Lung (tissue), 12 donors: ENCODE data around the gene PFKFB4. TPM values are rescaled to one million over a fixed set of nuclear protein-coding genes. Genes with fewer than 3 reads are reported as not detected.
A peak's percentile ranks its signal among the peaks of the same experiment; 100 is the strongest.

Experiments
- ATAC-seq: fragments of 200-7000 bp; cut with Tn5 transposase; one replicate; pipeline ENCODE4 v1.9.1; 2020; ENCODE audit warnings: moderate number of reproducible peaks; ENCODE audit not compliant: insufficient read depth, low FRiP score
- DNase-seq, 3 donors: peaks; one replicate each; pipeline ENCODE4 v3.0.0-alpha.2; 2013 to 2017
- H3K27ac ChIP-seq, 2 donors: one replicate each; pipeline ENCODE4 v1.5.1; 2013; ENCODE audit warnings: mild to moderate bottlenecking in 2 of 2, moderate library complexity in 2 of 2, control low read depth in 1 of 2, inconsistent platforms in 1 of 2, low read depth in 1 of 2, low read length in 1 of 2
- H3K27me3 ChIP-seq, 3 donors: one replicate each; pipeline ENCODE4 v1.5.1; 2013; ENCODE audit warnings: low read length in 2 of 3; ENCODE audit not compliant: control insufficient read depth in 3 of 3, insufficient read depth in 3 of 3
- H3K36me3 ChIP-seq, 4 donors: one replicate each; pipeline ENCODE4 v1.5.1; 2013; ENCODE audit warnings: low read length in 4 of 4, mild to moderate bottlenecking in 1 of 4, moderate library complexity in 1 of 4; ENCODE audit not compliant: control insufficient read depth in 4 of 4, insufficient read depth in 4 of 4
- H3K4me1 ChIP-seq, 5 donors: one replicate each; pipeline ENCODE4 v1.5.1; 2013; ENCODE audit warnings: low read length in 5 of 5, mild to moderate bottlenecking in 2 of 5, moderate library complexity in 1 of 5; ENCODE audit not compliant: control insufficient read depth in 5 of 5, insufficient read depth in 5 of 5
- H3K4me3 ChIP-seq: one replicate; pipeline ENCODE4 v1.5.1; 2013; ENCODE audit warnings: mild to moderate bottlenecking, control low read depth, moderate library complexity
- H3K9ac ChIP-seq, 2 donors: one replicate each; pipeline ENCODE4 v1.5.1; 2013; ENCODE audit warnings: low read length in 2 of 2, control low read depth in 1 of 2; ENCODE audit not compliant: insufficient read depth in 1 of 2
- H3K9me3 ChIP-seq, 4 donors: one replicate each; pipeline ENCODE4 v1.5.1; 2013; ENCODE audit warnings: low read length in 3 of 4, mild to moderate bottlenecking in 1 of 4, moderate library complexity in 1 of 4; ENCODE audit not compliant: control insufficient read depth in 4 of 4, insufficient read depth in 3 of 4
- WGBS, 2 donors: extraction: QIAGEN DNeasy Blood & Tissue Kit; methylation state at CpG; one replicate each; pipeline ENCODE4 v1.1.7; 2013; 5-methylcytosine and 5-hydroxymethylcytosine counted together
- polyA plus RNA-seq, 2 donors: library from polyadenylated mRNA; stranded (reverse); fragments of 200-250 nt; gene quantifications; one replicate each; pipeline ENCODE4 v1.2.1, GENCODE V29; 2013
- total RNA-seq, 2 donors: library from RNA; depleted of rRNA in 1 of 2; stranded (reverse); fragments of >200 nt in 1 of 2; gene quantifications; one replicate each; pipeline ENCODE4 v1.2.1, GENCODE V29; 2014 to 2021
- TF ChIP-seq, protein P1 (sequence below): IDR thresholded peaks from 2 replicates; pipeline ENCODE4 v1.5.1; 2012; ENCODE audit warnings: mild to moderate bottlenecking; ENCODE audit errors: control extremely low read depth, extremely low read depth
- donor health status: control.
- donor health status: control.
- donor health status: Bipolar disorder and iron deficiency.
- donor health status: healthy.
- donor health status: DM: yes; HTN: yes; CAD: no.

Gene PFKFB4
- total and polyA plus RNA-seq, 4 donors: 3.6 to 15.9 (median 12.1) TPM

DNA sequence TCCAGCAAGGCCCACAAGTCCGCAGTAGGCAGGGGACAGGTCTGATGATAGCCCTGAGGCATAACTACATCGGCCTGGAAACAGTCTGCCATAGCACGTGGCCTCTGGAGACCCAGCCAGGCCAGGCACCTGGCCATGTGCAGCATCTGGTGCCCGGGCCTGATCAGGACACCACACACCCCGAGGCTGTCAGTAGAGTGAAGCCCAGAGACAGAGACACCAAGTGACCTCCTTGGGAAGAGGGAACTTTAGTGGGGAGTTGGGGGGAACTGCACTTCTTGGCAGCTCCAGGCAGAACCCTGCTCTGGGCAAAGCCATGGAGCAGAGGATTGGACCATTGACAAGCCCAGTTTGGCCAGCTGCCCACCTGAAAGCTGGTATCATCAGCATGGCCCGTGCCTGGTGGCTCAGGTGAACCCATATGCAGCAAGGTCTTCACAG is 53.9 kb downstream of the PFKFB4 start:
- H3K4me3 ChIP-seq: peak overlapping the region; percentile 70
- no peak for ATAC-seq
- H3K9me3 ChIP-seq: no peaks in the 10 kb centered on the region
- TF ChIP-seq, protein P1, sequence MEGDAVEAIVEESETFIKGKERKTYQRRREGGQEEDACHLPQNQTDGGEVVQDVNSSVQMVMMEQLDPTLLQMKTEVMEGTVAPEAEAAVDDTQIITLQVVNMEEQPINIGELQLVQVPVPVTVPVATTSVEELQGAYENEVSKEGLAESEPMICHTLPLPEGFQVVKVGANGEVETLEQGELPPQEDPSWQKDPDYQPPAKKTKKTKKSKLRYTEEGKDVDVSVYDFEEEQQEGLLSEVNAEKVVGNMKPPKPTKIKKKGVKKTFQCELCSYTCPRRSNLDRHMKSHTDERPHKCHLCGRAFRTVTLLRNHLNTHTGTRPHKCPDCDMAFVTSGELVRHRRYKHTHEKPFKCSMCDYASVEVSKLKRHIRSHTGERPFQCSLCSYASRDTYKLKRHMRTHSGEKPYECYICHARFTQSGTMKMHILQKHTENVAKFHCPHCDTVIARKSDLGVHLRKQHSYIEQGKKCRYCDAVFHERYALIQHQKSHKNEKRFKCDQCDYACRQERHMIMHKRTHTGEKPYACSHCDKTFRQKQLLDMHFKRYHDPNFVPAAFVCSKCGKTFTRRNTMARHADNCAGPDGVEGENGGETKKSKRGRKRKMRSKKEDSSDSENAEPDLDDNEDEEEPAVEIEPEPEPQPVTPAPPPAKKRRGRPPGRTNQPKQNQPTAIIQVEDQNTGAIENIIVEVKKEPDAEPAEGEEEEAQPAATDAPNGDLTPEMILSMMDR: no peak
- no peaks in the 10 kb centered on the region for H3K27me3 ChIP-seq
- H3K27ac ChIP-seq: peak overlapping the region; percentile 83 to 97
- peaks cover 0 to 15% (median 0%) of the 10 kb centered on the region in 4 donors for H3K36me3 ChIP-seq
- no peak overlapping the region for H3K9ac ChIP-seq
- 67 to 84% methylated on average over 6 of the region's 6 CpGs for WGBS, 2 donors
- no peak for DNase-seq
- peaks cover 0 to 17% (median 13%) of the 10 kb centered on the region in 5 donors for H3K4me1 ChIP-seq

DNA sequence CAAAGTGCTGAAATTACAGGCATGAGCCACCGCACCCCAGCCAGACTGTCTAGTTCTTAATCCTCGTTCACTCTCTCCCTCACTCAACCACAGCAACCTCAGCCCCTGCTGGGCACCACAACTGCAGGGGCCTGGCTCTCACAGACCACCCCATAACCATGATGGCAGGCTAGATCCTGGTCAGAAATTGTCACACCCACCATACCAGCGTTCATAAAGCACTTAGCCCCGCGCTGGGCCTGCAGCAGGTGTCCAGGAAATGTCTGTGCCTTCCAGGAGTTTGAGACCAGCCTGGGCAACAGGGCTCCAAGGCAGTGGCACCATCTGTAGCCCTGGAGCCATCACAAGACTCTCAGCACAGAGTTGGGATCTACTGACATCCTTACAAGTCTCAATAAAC is 54.5 kb downstream of the PFKFB4 start:
- Histone ChIP-seq H3K27me3 (no peaks in the 10 kb centered on the region), H3K9me3 (no peaks in the 10 kb centered on the region), H3K9ac (no peak overlapping the region), H3K27ac (peak overlapping the region in 1 of 2 donors; percentile 43), H3K36me3 (peaks cover 0 to 15% (median 0%) of the 10 kb centered on the region in 4 donors), H3K4me1 (peaks cover 0 to 17% (median 13%) of the 10 kb centered on the region in 5 donors), H3K4me3 (no peak overlapping the region)
- TF ChIP-seq, protein P1: no peak
- ATAC-seq (no peak), DNase-seq (no peak)
- WGBS, 2 donors: 83 to 85% methylated on average over 5 of the region's 5 CpGs

DNA sequence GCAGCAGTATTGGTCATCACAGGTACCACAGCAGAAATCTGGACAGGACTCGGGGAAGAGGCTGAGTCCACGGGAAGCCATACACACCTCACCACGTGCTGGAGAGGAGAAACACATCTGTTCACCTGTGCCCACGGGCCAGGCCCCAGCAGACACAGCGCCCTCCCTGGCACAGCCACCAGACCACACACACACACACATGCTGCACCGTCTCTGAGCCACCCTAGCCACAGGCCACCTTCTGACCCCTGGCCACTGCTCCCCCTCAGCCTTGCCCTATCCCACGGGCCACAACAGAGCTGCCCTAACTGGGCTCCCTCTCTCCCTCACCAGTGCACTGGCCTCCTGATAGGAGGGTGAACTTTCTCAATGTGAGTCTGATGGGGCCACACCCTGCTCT is 55.4 kb downstream of the PFKFB4 start:
- ATAC-seq: no peak
- Histone ChIP-seq H3K9ac (no peak overlapping the region), H3K36me3 (peaks cover 0 to 17% (median 0%) of the 10 kb centered on the region in 4 donors), H3K9me3 (no peaks in the 10 kb centered on the region), H3K27ac (no peak overlapping the region), H3K27me3 (no peaks in the 10 kb centered on the region), H3K4me1 (peaks cover 0 to 17% (median 13%) of the 10 kb centered on the region in 5 donors), H3K4me3 (no peak overlapping the region)
- WGBS, 2 donors: 84 to 93% methylated on average over 7 of the region's 7 CpGs
- TF ChIP-seq, protein P1: no peak
- no peak for DNase-seq

DNA sequence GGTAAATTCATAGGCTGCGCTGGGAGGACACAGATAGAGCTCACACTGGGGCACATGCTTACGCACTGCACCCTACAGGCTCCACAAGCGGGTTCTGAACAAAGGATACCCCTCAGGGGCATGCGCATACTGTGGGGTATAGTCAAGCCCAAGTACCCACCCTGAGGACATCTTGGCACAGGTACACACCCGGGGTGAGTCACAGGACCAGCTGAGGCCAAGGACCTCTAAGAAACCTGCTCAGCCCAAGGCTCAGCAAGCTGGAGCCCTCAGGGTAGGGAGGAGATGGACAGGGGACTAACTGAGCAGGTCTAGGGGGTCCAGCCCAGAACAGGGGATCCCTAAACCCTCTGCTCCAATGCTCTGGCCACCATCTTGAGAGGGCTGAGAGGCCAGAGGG is 55.9 kb downstream of the PFKFB4 start:
- Histone ChIP-seq H3K36me3 (peaks cover 0 to 17% (median 0%) of the 10 kb centered on the region in 4 donors), H3K4me1 (peaks cover 0 to 17% (median 13%) of the 10 kb centered on the region in 5 donors), H3K27ac (peak overlapping the region in 1 of 2 donors; percentile 20), H3K9me3 (no peaks in the 10 kb centered on the region), H3K27me3 (no peaks in the 10 kb centered on the region), H3K9ac (no peak overlapping the region), H3K4me3 (no peak overlapping the region)
- no peak for DNase-seq
- WGBS, 2 donors: 94 to 99% methylated on average over 5 of the region's 5 CpGs
- TF ChIP-seq, protein P1: no peak
- no peak for ATAC-seq
